NCI-H2171 treated with DMSO at 0.1 percent for 48 hours (cell line): Measurements from ENCODE around the gene MSRB3.

Experiments used
- DNase-seq: peaks from one replicate; lab custom pipeline; 2025; lab: John Stamatoyannopoulos, UW

MSRB3 gene

GRCh38 chr12:65325183-65325582 is 46.7 kb downstream of the MSRB3 start:
- DNase-seq, result no peak

DNA sequence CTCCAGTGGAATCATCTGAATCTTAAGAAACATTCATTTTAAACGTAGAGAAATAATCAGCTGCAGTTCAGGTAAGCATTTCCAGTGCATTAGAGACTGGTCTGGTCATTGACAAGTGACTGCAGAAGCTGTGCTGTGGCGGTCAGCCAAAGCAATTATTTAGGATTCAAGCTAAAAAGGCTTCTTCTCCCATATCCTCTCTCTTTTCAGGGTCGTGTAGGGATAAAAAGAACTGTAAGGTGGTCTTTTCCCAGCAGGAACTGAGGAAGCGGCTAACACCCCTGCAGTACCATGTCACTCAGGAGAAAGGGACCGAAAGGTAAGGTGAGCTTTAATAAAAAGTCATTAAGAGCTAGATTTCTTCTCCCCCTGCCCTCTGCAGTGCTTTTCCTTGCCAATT is 48.1 kb downstream of the MSRB3 start:
- DNase-seq, result no peak

DNA sequence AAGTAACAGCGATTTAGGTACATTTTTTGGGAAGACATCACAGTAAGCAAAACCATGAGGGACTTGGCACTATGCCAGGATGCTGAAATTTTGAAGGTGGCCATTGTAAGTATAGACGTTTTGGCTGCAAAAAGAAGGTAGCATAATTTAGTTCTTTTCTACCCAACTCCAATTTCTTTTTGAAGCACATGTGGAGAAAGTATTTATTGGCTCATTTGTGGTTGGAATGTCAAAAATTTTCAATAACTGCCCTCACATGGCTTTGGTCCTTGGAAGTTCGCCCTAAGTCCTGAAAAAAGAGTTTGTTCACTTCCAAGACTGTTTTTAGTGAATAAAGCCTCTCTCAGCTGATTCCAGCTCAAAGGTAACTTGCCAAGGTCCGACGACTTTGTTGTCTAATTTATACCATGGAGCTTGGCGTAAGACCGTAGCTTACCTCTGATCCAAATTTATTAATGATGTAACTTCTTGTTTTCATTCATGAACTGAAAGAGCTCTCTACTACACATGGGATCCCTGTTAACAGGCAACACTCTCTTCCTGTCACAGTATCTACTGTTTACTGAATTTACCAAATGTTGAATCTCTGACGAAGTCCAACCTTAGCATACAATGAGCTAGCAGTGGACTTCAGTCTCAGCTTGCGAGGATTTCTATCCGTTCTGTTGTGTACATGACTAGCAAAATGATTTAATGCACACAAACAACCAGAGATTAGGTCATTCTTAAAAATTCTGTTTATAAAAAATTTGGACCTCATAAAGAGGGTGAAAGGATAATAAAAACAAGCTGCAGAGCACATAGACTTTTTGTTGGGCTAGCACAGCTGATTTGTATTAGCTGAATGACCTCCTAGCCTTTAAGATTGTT is 49.0 kb downstream of the MSRB3 start:
- no peak for DNase-seq

GRCh38 chr12:65329721-65330120 is 51.2 kb downstream of the MSRB3 start:
- no peak for DNase-seq

- peak; percentile 31 for DNase-seq
These were observed 51.8 kb downstream of the MSRB3 start for GRCh38 chr12:65330331-65330730.

- DNase-seq, result no peak
These were observed 53.0 kb downstream of the MSRB3 start for GRCh38 chr12:65331456-65331855.

DNA sequence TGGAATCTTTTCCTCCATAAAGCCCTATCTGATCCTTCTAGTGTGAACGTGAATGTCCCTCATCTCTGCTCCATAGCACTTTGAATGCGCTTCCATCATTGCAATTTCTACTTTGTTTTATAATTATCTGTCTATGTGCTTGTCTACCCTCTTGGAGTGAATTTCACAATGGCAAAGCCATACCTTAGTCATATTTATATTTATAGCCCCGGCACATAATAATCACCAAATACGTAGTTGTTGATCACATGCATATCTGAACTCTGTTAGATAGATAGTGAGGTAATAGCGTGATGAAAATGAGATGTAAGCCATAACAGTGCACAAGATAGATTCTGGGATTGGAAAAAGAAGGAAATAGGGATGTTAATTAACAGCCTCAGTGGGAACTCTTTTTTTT is 55.2 kb downstream of the MSRB3 start:
- DNase-seq, result no peak

DNA sequence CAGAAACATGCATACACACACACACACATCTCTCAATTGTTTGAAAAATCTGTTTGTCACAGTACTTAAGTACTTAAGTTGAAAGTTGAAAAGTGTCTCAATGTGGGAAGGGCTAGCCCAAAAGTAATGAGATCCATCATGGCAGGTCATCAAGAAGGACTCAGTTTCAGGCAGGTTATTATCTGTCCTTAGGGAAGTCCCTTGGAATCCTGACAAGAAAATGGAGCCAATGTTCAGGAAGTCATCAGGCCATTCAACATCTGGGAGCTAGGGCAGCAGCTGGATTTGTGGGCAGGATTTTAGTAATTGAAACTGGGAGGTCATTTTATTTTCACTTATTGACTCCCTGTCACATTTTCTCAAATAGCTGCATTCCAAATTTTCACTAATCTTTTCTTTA is 56.0 kb downstream of the MSRB3 start:
- no peak for DNase-seq

DNA sequence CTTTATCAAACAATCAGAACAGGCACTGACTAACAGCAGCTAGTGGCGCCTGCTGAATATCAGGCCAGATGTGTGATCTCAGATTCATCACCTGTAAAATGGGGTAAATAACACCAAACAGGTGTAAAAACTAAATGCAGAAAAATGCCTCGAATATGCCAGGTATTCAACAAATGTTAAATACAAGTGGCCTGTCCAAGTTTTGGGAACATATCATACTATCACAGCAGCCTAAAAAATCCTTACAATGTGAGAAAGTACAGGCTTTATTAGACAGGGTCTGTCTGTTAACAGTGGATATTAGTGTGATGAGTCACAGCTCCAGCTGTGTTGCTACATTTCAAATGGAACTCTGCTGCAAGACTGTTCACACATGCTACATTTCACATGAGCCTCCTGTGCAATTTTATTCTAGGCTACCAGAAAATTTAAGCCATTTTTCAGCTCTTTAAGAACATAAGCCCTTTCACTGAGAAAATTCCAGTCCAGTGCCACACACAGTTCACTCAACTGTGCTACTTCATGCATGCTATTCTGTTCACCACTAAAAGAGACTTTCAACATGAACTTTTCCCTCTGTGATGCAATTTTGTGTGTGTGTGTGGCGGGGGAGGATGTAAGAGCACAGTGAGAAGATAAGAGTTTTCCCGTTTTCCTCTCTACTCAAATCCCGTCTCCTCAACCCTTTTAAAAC is 56.7 kb downstream of the MSRB3 start:
- DNase-seq, result no peak

DNA sequence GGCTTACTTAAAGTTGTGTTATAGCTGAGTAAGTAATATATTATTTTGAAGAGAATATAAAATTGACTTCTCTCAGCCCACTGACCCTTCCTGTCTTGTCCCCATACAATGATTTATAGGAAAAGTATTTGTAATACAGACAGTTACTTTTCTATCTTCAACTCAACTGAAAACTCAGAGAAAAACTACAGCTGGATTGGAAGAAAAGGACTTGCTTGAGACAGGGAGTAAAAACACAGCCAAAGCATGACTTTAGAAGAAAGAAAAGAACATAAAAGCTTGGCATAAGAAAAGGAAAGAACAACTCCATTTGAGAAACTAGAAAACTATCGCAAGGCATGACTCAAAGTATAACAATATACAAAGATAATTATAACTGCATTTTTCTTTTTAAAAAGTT is 57.5 kb downstream of the MSRB3 start:
- no peak for DNase-seq

DNA sequence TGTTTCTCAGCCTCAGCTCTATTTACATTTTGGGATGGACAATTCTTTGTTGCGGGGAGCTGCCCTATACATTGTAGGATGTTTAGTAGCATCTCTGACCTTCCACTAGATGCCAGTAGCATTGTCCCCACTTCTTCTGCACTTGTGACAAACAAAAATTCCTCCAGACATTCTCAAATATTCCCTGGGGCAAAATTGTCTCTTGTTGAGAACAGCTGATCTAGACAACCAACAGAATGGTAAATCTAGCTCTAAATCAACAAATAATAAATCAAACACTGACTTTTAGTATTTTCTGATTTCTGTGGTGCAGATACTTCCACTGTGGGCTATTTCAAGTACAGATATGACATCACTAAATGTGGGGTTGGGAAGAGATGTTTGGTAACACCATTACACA is 60.7 kb downstream of the MSRB3 start:
- no peak for DNase-seq

DNA sequence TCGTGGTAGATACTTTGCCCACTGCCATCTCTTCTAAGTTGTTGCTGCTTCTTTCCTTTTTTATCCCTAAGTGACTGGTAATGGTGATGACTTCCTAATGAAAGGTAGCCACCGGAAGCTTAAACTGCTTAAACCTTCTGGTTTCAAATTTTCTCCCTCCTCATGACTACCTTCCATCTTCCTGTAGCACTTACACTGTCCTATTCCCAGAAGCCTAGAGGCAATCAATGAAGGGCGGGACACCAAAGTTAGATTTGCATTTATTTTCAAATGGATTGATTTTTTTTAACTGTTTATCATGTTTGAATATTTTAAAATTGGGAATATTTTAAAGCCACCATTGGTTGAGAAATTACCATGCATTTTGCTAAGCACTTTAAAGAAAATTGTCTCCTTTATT is 64.7 kb downstream of the MSRB3 start:
- DNase-seq, result no peak

DNA sequence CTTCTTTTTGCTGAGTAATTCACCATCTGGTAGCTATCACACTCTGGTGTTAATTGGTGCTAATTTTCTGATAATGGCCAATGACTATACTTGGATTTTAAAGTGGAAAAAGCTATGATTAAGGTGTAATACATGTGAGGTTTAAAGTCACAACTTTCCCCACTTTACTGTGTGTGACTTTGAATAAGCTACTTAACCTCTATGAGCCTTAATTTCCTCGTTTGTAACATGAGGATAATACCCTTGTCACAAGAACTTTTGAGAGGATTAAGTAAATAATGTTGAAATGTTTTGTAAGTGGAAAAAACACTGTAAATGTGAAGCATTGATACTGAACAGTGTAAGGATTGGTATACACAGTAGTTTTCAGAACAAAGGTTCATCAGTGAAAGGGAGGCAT is 65.3 kb downstream of the MSRB3 start:
- DNase-seq, result no peak

- no peak for DNase-seq
These were observed 77.0 kb downstream of the MSRB3 start for GRCh38 chr12:65355461-65355860.

GRCh38 chr12:65362234-65363031 is 84.0 kb downstream of the MSRB3 start:
- no peak for DNase-seq

- no peak for DNase-seq
These were observed 85.6 kb downstream of the MSRB3 start for GRCh38 chr12:65364046-65364445.

DNA sequence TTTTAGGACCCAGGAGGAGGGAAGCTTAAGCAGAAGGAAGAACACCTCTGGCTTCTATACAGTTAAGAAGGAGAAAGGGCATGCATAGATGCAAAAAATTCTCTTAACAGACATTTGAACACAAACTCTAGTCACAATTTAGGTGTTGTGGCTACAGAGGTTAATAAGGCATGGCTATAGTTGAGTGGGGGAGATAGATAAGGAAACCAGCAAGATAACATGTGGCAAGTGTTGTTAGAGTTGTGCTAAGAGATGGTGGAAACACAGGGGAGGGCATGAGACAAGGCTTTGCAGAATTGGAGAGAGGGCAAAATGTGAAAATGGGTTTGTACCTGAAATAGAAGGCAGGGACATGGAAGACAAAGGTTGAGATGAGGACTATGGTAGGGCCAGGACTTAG is 88.9 kb downstream of the MSRB3 start:
- DNase-seq, result no peak

DNA sequence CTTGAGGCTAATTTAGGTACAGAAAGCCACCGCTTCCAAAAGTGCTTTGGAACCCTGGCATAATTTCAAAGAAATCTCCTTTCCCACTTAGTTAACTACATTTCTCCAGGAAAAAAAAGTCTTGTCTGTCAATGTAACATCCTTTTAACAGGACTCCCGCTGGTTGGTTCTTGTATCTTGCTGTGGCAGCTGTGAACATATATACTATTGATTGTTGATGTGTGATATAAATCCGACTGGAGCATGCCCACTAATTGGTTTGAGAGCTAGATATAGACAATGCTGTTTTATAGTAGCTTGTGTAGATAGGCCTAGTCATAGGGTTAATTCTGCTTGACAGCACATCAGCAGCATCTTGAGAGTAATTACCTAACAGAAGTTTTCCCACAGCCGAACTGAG is 89.6 kb downstream of the MSRB3 start:
- DNase-seq, result peak; percentile 4

GRCh38 chr12:65372574-65372973 is 94.1 kb downstream of the MSRB3 start:
- no peak for DNase-seq

- DNase-seq, result no peak
These were observed 105.8 kb downstream of the MSRB3 start for GRCh38 chr12:65384240-65384639.

- DNase-seq, result no peak
These were observed 108.9 kb downstream of the MSRB3 start for GRCh38 chr12:65387396-65387795.

DNA sequence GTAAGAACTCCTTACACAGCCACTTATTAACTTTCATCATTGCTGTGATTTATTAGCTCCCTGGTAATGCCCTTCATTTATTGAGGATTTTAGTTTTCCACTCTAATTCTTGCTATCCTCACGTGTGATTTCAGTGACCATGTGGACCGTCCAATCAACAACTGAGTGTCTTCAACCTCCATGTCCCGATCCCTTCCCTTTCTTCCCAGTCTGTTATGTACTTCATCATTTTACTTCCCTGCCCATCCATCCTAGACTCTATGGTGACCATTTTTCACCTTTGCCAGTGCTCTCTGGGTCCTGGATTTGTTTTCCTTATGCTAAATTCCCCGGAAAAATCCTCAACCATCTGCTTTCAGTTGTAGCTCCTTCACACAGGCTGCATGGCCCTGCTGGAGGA is 111.0 kb downstream of the MSRB3 start:
- no peak for DNase-seq

GRCh38 chr12:65391711-65392110 is 113.2 kb downstream of the MSRB3 start:
- DNase-seq, result no peak
